Mononuclear cell (primary cell): Measurements from ENCODE around the gene RALA. TPM values are rescaled to one million over a fixed set of nuclear protein-coding genes. Genes with fewer than 3 reads are reported as not detected.
"Not testable (repeated sequence)": the region's sequence is repeated elsewhere in the genome, so short reads cannot be mapped to it uniquely, and the experiment has no call there.

Experiments used
- H3K27me3 ChIP-seq: 2 replicates; pipeline ENCODE4 v1.6.0; 2011; ENCODE audit warnings: low read length, control low read depth; ENCODE audit not compliant: insufficient read depth
- H3K4me1 ChIP-seq: 2 replicates; pipeline ENCODE4 v1.5.1; 2011; ENCODE audit warnings: mild to moderate bottlenecking, low read length, control low read depth; ENCODE audit not compliant: insufficient read depth
- H3K4me3 ChIP-seq: 2 replicates; pipeline ENCODE4 v1.5.1; 2011; ENCODE audit warnings: mild to moderate bottlenecking, low read length, moderate library complexity
- H3K9me3 ChIP-seq: 2 replicates; pipeline ENCODE4 v1.5.1; 2011; ENCODE audit warnings: low read depth, mild to moderate bottlenecking, control low read depth, low read length
- total RNA-seq: library from RNA; depleted of rRNA; stranded (reverse); fragments of >200 nt; gene quantifications from one replicate; pipeline ENCODE4 v1.2.3, GENCODE V29; 2012

The RALA gene
- total RNA-seq, 1 donor: 10.6 TPM

DNA sequence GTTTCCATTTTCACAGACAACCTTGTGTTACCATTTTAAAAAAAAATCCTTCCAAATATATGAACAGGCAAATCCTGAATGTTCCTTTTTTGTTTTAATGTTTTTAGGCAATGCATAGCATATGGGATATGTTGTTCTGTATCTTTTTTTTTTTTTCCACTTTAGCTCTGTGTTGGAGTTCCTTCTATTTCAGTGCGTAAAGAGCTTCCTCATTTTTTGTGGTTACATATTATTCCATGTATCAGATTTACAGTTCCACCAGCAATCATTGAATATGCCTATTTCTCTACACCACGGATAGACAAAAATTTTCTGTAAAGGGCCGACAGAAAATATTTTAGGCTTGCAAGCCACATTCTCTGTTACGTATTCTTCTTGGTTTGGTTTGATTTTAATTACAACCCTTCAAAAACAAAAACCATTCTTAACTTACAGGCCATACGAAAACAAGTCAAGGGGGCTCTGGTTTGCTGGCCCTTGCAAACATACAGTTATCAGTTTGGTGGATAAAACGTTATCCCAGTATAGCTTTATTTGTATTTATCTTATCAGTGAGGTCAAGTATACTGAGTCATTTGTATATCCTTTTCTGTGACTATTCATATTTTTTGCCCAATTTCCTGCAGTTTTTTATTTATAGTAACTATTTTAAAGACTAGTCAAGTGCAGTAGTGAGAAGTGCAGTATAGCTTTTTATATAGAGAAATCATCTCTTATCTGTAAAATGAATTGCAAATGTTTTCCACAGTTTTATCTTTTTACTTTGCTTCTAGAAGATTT lies 55.7 kb downstream of the RALA start:
- Histone ChIP-seq H3K9me3 (no peaks in the 10 kb centered on the region), H3K4me3 (no peak overlapping the region), H3K4me1 (peaks cover 8% of the 10 kb centered on the region), H3K27me3 (no peaks in the 10 kb centered on the region)

- not testable (repeated sequence) for H3K4me1 ChIP-seq, H3K27me3 ChIP-seq, H3K9me3 ChIP-seq, H3K4me3 ChIP-seq
These were observed 56.5 kb downstream of the RALA start for GRCh38 chr7:39679874-39680273.

DNA sequence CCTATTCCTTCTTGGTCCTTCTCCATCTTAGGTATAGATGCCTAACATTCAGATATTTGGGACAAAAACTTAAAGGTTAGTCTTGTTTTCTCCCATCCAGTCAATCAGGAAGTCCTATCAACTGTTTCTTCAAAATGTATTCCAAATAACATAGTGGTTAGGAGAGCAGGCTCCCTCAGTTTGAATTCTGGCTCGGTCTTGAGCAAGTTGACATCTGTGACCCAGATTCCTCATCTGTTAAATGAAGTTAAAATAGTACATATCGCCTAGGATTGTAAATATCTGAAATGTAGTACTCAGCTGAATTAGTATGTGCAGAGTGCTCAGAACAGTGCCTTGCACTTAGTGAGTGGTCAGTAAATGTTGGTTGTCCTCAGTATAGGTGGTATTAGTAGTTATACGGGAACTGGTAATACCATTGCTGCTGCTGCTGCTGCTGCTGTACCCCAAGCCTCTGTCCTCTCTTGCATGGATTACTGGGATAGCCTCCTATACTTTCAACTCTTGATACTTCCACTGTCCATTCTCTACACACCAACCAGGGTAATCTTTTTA lies 58.6 kb downstream of the RALA start:
- H3K4me1 ChIP-seq: peaks cover 8% of the 10 kb centered on the region
- H3K9me3 ChIP-seq: no peaks in the 10 kb centered on the region
- H3K4me3 ChIP-seq: no peak overlapping the region
- no peaks in the 10 kb centered on the region for H3K27me3 ChIP-seq

- H3K27me3 ChIP-seq: no peaks in the 10 kb centered on the region
- no peak overlapping the region for H3K4me3 ChIP-seq
- H3K9me3 ChIP-seq: no peaks in the 10 kb centered on the region
- peaks cover 8% of the 10 kb centered on the region for H3K4me1 ChIP-seq
These were observed 60.0 kb downstream of the RALA start for GRCh38 chr7:39683216-39683845.

GRCh38 chr7:39686261-39686924 lies 63.0 kb downstream of the RALA start:
- H3K4me1 ChIP-seq: no peaks in the 10 kb centered on the region
- no peaks in the 10 kb centered on the region for H3K27me3 ChIP-seq
- H3K4me3 ChIP-seq: no peak overlapping the region
- H3K9me3 ChIP-seq: no peaks in the 10 kb centered on the region

GRCh38 chr7:39688611-39689480 lies 65.5 kb downstream of the RALA start:
- Histone ChIP-seq H3K4me3 (no peak overlapping the region), H3K9me3 (no peaks in the 10 kb centered on the region), H3K4me1 (no peaks in the 10 kb centered on the region), H3K27me3 (no peaks in the 10 kb centered on the region)

DNA sequence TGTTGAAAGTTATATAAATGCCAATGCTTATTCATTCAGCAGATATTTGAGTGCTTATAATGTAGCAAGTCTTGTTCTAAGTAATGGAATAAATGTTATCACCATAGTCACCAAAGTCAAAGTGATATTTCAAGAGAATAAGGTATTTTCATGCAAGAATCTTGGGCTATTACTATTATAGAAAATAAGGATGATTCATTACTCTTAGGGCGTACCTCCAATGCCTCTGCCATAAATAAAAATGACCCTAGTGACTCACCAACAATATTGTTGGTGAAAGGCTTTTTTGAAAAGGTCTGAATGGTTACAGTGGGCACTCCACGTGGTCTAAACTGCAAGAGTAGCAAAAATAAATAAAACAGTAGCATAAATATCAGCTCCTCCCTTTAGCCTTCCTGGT lies 68.4 kb downstream of the RALA start:
- no peaks in the 10 kb centered on the region for H3K4me1 ChIP-seq
- H3K27me3 ChIP-seq: no peaks in the 10 kb centered on the region
- no peaks in the 10 kb centered on the region for H3K9me3 ChIP-seq
- no peak overlapping the region for H3K4me3 ChIP-seq

DNA sequence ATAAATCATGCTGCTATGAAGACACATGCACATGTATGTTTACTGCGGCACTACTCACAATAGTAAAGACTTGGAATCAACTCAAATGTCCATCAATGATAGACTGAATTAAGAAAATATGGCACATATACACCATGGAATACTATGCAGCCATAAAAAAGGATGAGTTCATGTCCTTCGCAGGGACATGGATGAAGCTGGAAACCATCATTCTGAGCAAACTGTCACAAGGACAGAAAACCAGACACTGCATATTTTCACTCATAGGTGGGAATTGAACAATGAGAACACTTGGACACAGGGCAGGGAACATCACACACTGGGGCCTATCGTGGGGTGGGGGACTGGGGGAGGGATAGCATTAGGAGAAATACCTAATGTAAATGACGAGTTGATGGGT lies 69.7 kb downstream of the RALA start:
- H3K4me1 ChIP-seq, H3K27me3 ChIP-seq, H3K9me3 ChIP-seq, H3K4me3 ChIP-seq: not testable (repeated sequence)

GRCh38 chr7:39693812-39694211 lies 70.4 kb downstream of the RALA start:
- H3K4me3 ChIP-seq: no peak overlapping the region
- H3K4me1 ChIP-seq: no peaks in the 10 kb centered on the region
- H3K9me3 ChIP-seq: no peaks in the 10 kb centered on the region
- no peaks in the 10 kb centered on the region for H3K27me3 ChIP-seq

- no peaks in the 10 kb centered on the region for H3K27me3 ChIP-seq
- no peak overlapping the region for H3K4me3 ChIP-seq
- peaks cover 18% of the 10 kb centered on the region for H3K4me1 ChIP-seq
- no peaks in the 10 kb centered on the region for H3K9me3 ChIP-seq
These were observed 72.6 kb downstream of the RALA start for GRCh38 chr7:39695852-39696586.

GRCh38 chr7:39696631-39697030 lies 73.3 kb downstream of the RALA start:
- peaks cover 21% of the 10 kb centered on the region for H3K4me1 ChIP-seq
- H3K27me3 ChIP-seq: no peaks in the 10 kb centered on the region
- no peak overlapping the region for H3K4me3 ChIP-seq
- H3K9me3 ChIP-seq: no peaks in the 10 kb centered on the region

DNA sequence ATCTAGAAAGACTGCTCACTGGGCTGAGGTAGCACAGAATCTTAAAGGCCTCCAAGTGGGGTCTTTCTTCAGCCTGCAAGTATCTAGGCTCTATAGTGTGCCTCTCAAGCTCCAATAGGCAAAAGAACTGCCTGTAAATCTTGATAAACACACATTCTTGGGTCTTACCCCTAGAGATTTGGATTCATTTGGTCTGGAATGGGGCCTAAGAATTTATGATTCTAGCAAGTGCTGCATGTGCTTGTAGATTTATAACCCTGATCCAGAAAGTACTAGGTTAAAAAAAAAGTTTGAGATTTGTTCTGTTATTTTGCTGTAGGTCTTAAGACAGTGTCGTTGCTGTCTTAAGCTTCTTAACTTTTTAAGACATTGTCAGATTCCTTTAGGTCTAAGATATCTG lies 74.1 kb downstream of the RALA start:
- no peak overlapping the region for H3K4me3 ChIP-seq
- no peaks in the 10 kb centered on the region for H3K27me3 ChIP-seq
- no peaks in the 10 kb centered on the region for H3K9me3 ChIP-seq
- peaks cover 21% of the 10 kb centered on the region for H3K4me1 ChIP-seq

DNA sequence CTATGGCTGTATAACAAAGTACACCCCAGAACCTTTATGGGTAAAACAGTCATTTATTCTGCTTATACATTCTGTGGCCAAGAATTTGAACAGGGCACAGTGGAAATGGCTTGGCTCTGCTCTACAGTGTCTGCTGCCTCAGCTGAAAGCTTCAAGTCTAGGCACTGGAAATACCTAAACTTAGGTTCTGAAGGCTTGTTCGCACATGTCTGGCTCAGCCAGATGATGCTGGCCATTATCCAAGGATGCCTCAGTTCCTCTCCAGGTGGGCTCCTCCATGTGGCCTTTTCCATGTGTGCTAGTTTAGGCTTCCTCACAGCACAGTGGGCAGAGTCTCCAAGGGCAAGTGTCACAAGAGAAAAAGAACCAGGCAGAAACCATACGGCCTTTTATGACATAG lies 76.8 kb downstream of the RALA start:
- Histone ChIP-seq H3K4me3 (no peak overlapping the region), H3K9me3 (no peaks in the 10 kb centered on the region)

GRCh38 chr7:39700932-39701331 lies 77.6 kb downstream of the RALA start:
- Histone ChIP-seq H3K27me3 (no peaks in the 10 kb centered on the region), H3K4me1 (peaks cover 21% of the 10 kb centered on the region), H3K4me3 (no peak overlapping the region), H3K9me3 (no peaks in the 10 kb centered on the region)

More for the DNA sequence above, 76.8 kb downstream of the RALA start:
- Histone ChIP-seq H3K27me3 (no peaks in the 10 kb centered on the region), H3K4me1 (peaks cover 21% of the 10 kb centered on the region)
